IgD-negative memory B cell (primary cell): Measurements from ENCODE around the gene TRAPPC11. TPM values are rescaled to one million over a fixed set of nuclear protein-coding genes. Genes with fewer than 3 reads are reported as not detected.

Source experiments
- H3K27ac Mint-ChIP-seq, 3 donors: one replicate each; pipeline ENCODE4 v1.8.0; 2020 to 2022; ENCODE audit warnings: mild to moderate bottlenecking in 3 of 3, mixed read lengths in 3 of 3, moderate library complexity in 1 of 3
- H3K27me3 Mint-ChIP-seq: one replicate; pipeline ENCODE4 v1.8.0; 2021; ENCODE audit warnings: mixed read lengths
- H3K36me3 Mint-ChIP-seq: one replicate; pipeline ENCODE4 v1.8.0; 2020; ENCODE audit warnings: mild to moderate bottlenecking, mixed read lengths
- H3K4me1 Mint-ChIP-seq, 3 donors: one replicate each; pipeline ENCODE4 v1.8.0; 2020 to 2022; ENCODE audit warnings: mixed read lengths in 3 of 3, mild to moderate bottlenecking in 1 of 3
- H3K4me3 Mint-ChIP-seq, 4 donors: one replicate each; pipeline ENCODE4 v1.8.0; 2020 to 2022; ENCODE audit warnings: mild to moderate bottlenecking in 4 of 4, mixed read lengths in 4 of 4, moderate library complexity in 3 of 4
- H3K9me3 Mint-ChIP-seq, 3 donors: one replicate each; pipeline ENCODE4 v1.8.0; 2020 to 2021; ENCODE audit warnings: mixed read lengths in 3 of 3, mild to moderate bottlenecking in 1 of 3
- polyA plus RNA-seq: library from polyadenylated mRNA; unstranded; fragments of 300-500 nt; fragmentation: Illumina TruSeq; gene quantifications from one replicate; pipeline ENCODE4 v1.2.3, GENCODE V29; 2021

Gene TRAPPC11
- polyA plus RNA-seq, 1 donor from 2014 or later = 19.5 TPM

DNA sequence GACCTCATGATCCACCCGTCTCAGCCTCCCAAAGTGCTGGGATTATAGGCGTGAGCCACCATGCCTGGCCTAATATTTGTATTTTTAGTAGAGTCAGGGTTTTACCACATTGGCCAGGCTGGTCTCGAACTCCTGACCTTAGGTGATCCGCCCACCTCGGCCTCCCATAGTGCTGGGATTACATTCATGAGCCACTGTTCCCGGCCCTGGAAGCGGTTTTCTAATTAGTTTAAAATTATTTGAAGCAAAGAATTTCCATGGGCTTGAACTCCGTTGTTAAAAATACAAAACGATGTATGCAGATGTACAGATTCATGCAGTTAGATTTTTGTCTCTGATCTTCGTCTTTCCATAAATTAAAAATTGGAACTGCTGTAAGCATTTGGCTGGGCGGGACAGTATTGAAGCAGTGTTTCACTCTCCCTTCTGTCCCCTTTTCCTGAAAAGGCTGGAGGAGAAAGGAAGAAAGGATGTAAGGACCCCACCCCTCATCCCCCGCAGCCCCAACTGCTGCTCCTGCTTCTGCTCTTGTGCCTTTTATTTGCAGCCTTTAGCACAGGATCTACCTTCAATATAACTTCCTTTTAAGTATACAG, 12.0 kb downstream of the TRAPPC11 start:
- H3K36me3 Mint-ChIP-seq = no peaks in the 10 kb centered on the region
- peaks cover 0 to 5% (median 2%) of the 10 kb centered on the region in 3 donors for H3K4me1 Mint-ChIP-seq
- no peak overlapping the region for H3K27ac Mint-ChIP-seq
- H3K4me3 Mint-ChIP-seq = no peak overlapping the region
- no peaks in the 10 kb centered on the region for H3K9me3 Mint-ChIP-seq
- H3K27me3 Mint-ChIP-seq = no peaks in the 10 kb centered on the region

- Mint-ChIP-seq H3K27me3 (no peaks in the 10 kb centered on the region), H3K27ac (no peak overlapping the region), H3K9me3 (no peaks in the 10 kb centered on the region), H3K4me1 (peaks cover 0 to 5% (median 2%) of the 10 kb centered on the region in 3 donors), H3K36me3 (no peaks in the 10 kb centered on the region), H3K4me3 (no peak overlapping the region)
Measured at GRCh38 chr4:183674153-183674552, 15.1 kb downstream of the TRAPPC11 start.

DNA sequence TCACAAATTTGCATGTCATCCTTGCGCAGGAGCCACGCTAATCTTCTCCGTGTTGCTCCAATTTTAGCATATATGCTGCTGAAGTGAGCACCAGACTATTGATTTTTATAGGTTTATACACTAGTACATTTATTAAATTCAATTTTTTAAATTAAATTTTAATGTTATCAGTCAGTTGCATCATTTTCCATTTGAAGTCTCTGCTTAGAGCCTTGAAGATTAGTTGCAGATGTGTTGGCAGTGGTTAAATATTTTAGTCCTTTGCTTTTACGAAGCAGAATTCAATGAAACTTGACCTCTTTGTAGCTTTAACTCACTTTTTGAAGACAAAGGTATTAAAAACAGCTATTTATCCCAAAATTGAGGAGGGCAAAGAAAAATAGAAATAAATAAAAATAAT, 16.5 kb downstream of the TRAPPC11 start:
- H3K9me3 Mint-ChIP-seq = no peaks in the 10 kb centered on the region
- H3K4me3 Mint-ChIP-seq = no peak overlapping the region
- no peak overlapping the region for H3K27ac Mint-ChIP-seq
- H3K27me3 Mint-ChIP-seq = no peaks in the 10 kb centered on the region
- H3K4me1 Mint-ChIP-seq = peaks cover 0 to 5% (median 2%) of the 10 kb centered on the region in 3 donors
- no peaks in the 10 kb centered on the region for H3K36me3 Mint-ChIP-seq

DNA sequence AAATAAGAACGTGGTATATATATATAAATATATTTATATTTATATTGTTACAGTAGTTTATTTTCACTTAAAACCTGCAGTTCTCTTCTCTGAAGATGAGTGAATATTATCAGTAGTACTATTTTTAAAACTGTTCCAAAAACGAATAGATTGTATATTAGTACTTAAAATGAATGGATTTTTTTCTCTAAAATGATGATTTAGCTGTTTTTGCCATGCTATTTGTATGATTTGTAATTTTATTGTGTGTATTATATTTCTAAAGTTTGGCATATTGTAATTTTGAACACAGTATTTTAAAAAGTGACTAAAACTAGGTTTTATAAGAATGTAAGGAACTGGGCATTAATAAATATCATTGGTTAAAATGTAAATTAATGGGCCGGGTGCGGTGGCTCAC, 22.0 kb downstream of the TRAPPC11 start:
- no peaks in the 10 kb centered on the region for H3K36me3 Mint-ChIP-seq
- no peak overlapping the region for H3K27ac Mint-ChIP-seq

DNA sequence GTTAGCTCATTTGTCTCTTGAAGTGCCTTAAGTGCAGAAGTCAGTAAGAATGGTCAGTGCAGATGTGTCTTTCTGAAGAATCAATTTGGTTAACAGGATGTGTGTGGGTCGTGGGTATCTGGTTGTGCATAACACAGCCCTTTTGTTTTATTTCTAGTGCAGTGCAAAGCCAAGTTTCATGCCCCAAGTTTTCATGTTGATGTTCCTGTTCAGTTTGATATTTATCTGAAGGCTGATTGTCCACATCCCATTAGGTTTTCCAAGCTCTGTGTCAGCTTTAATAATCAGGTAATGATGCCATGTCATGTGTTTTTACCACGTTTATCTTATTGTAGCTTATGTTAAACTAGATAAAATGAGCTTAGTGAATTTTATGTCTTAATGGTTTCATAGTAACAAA, 27.4 kb downstream of the TRAPPC11 start:
- Mint-ChIP-seq H3K27me3 (no peaks in the 10 kb centered on the region), H3K27ac (no peak overlapping the region), H3K4me3 (no peak overlapping the region), H3K9me3 (no peaks in the 10 kb centered on the region), H3K36me3 (peaks cover 10% of the 10 kb centered on the region), H3K4me1 (no peaks in the 10 kb centered on the region)

More for the DNA sequence above, 22.0 kb downstream of the TRAPPC11 start:
- Mint-ChIP-seq H3K4me1 (no peaks in the 10 kb centered on the region), H3K27me3 (no peaks in the 10 kb centered on the region), H3K4me3 (no peak overlapping the region), H3K9me3 (no peaks in the 10 kb centered on the region)

DNA sequence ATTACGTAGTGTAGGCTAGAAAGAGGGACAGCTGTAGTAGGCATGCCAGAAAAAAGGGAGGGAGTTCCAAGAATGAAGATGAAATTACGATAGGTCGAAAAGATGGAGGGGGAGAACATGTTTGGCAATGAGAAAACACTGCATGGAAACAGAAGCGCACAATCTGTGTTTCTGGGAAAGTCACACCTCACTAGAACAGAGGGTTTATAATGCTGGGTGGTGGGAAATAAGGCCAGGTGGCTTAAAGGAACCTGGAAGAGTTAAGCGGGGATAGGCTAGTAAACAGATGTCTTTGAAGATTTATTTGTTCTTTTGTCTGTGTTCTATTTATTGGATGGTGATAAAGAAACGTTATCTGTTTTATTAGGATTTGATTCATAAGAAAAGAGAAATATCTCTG, 29.1 kb downstream of the TRAPPC11 start:
- Mint-ChIP-seq H3K36me3 (peaks cover 10% of the 10 kb centered on the region), H3K9me3 (no peaks in the 10 kb centered on the region), H3K4me3 (no peak overlapping the region), H3K4me1 (no peaks in the 10 kb centered on the region), H3K27me3 (no peaks in the 10 kb centered on the region), H3K27ac (no peak overlapping the region)

GRCh38 chr4:183691006-183691405, 31.9 kb downstream of the TRAPPC11 start:
- Mint-ChIP-seq H3K36me3 (peaks cover 10% of the 10 kb centered on the region), H3K27ac (no peak overlapping the region), H3K9me3 (no peaks in the 10 kb centered on the region), H3K4me3 (no peak overlapping the region), H3K4me1 (no peaks in the 10 kb centered on the region), H3K27me3 (no peaks in the 10 kb centered on the region)

- Mint-ChIP-seq H3K4me3 (no peak overlapping the region), H3K27ac (no peak overlapping the region), H3K9me3 (no peaks in the 10 kb centered on the region), H3K36me3 (peaks cover 10% of the 10 kb centered on the region), H3K27me3 (no peaks in the 10 kb centered on the region), H3K4me1 (no peaks in the 10 kb centered on the region)
Measured at GRCh38 chr4:183691897-183692296, 32.8 kb downstream of the TRAPPC11 start.

DNA sequence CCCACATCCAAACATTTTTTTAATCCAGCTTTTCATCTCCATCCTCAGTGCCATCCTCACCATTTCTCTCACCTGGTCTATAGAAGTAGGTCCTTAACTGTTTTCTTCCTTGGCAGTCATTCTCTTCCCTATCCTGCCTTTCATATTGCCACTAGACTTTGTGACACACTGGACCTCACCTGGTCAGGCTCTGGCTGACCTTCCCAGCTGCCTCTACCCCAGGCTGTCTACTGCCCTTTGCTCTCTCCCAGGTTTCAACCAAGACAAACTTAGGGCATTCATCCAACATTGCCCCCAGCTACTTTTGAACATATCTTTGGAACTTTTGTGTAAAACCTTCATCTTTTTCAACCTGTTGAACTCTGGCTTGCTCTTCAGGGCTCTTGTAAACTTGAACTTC, 39.8 kb downstream of the TRAPPC11 start:
- Mint-ChIP-seq H3K9me3 (peaks cover 0 to 3% (median 0%) of the 10 kb centered on the region in 3 donors), H3K4me3 (no peak overlapping the region), H3K4me1 (peaks cover 0 to 2% (median 0%) of the 10 kb centered on the region in 3 donors), H3K36me3 (peaks cover 21% of the 10 kb centered on the region), H3K27me3 (no peaks in the 10 kb centered on the region), H3K27ac (no peak overlapping the region)

DNA sequence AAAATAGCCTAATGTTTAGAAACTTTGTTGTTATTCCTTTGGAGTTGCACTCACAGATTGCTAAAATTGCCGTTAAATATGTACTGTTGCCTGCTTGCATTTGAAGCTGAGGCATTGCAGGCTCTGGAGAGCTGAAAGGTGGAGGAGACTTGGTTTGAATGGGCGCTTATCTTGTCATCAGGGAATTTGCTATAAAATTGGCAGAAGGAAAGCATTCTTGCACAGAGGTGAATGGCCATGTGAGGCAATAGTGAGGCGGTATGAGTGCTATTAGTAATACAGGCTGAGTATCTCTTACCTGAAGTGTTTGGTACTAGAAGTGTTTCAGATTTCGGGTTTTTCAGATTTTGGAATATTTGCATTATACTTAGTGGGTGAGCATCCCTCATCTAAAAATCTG, 41.3 kb downstream of the TRAPPC11 start:
- peaks cover 0 to 3% (median 0%) of the 10 kb centered on the region in 3 donors for H3K9me3 Mint-ChIP-seq

GRCh38 chr4:183702492-183702891, 43.4 kb downstream of the TRAPPC11 start:
- Mint-ChIP-seq H3K36me3 (peaks cover 19% of the 10 kb centered on the region), H3K27me3 (no peaks in the 10 kb centered on the region), H3K4me1 (peaks cover 0 to 2% (median 0%) of the 10 kb centered on the region in 3 donors), H3K27ac (no peak overlapping the region), H3K4me3 (no peak overlapping the region), H3K9me3 (peaks cover 0 to 3% (median 0%) of the 10 kb centered on the region in 3 donors)

More for the DNA sequence above, 41.3 kb downstream of the TRAPPC11 start:
- no peaks in the 10 kb centered on the region for H3K27me3 Mint-ChIP-seq
- peaks cover 21% of the 10 kb centered on the region for H3K36me3 Mint-ChIP-seq
- H3K4me3 Mint-ChIP-seq = no peak overlapping the region
- no peak overlapping the region for H3K27ac Mint-ChIP-seq
- H3K4me1 Mint-ChIP-seq = peaks cover 0 to 2% (median 0%) of the 10 kb centered on the region in 3 donors

DNA sequence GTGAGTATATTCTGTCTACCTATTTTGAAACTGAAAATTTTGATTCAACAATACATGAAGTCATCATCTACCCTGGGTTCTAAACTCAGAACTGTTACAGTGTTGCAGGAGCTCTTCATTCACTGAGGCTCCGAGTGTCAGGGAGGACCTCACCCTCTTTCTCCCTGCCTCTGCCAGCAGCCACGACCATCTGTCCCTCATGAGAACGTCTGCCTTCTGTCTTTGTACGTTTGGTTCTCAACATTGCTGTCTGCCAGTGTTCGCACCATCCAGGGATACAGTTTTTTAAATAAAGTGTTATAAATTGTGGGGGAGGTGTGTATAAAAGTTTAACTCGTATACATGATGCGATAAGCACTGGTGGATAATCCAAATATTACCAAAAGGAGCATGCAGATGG, 55.5 kb downstream of the TRAPPC11 start:
- Mint-ChIP-seq H3K9me3 (no peaks in the 10 kb centered on the region), H3K4me3 (no peak overlapping the region), H3K4me1 (no peaks in the 10 kb centered on the region), H3K27me3 (no peaks in the 10 kb centered on the region), H3K36me3 (peaks cover 5% of the 10 kb centered on the region), H3K27ac (no peak overlapping the region)

- Mint-ChIP-seq H3K4me1 (peaks cover 1 to 2% (median 2%) of the 10 kb centered on the region in 3 donors), H3K27ac (no peak overlapping the region), H3K4me3 (no peak overlapping the region), H3K36me3 (peaks cover 2% of the 10 kb centered on the region), H3K27me3 (no peaks in the 10 kb centered on the region), H3K9me3 (peaks cover 0 to 1% (median 0%) of the 10 kb centered on the region in 3 donors)
Measured at GRCh38 chr4:183716302-183716701, 57.2 kb downstream of the TRAPPC11 start.

DNA sequence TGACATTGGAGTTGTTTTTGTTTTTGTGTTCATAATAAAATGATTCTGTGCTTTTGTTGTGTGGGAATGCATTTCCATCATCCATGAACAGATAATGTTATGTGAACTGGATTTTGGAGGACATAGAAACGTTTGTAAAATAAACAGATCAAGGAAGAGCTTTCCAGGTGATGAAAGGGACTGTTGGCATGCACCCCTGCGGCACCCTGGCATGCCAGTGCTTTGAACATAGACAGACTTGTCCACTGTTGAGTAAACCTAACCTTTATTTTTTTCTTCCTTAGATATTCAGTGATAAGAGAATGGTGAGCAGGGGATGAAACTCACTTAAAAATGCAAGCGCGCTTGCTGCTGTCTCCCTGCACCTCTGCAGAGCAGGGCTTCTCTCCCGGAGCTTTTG, 59.8 kb downstream of the TRAPPC11 start:
- peaks cover 0 to 3% (median 0%) of the 10 kb centered on the region in 3 donors for H3K9me3 Mint-ChIP-seq
- no peaks in the 10 kb centered on the region for H3K36me3 Mint-ChIP-seq

GRCh38 chr4:183721207-183722081, 62.4 kb downstream of the TRAPPC11 start:
- H3K27ac Mint-ChIP-seq = peak overlapping the region; percentile 74 to 85 (median 77)
- H3K9me3 Mint-ChIP-seq = peaks cover 0 to 3% (median 0%) of the 10 kb centered on the region in 3 donors
- H3K27me3 Mint-ChIP-seq = peaks cover 2% of the 10 kb centered on the region
- H3K36me3 Mint-ChIP-seq = no peaks in the 10 kb centered on the region
- H3K4me1 Mint-ChIP-seq = peaks cover 12 to 15% (median 13%) of the 10 kb centered on the region in 3 donors
- peak overlapping the region; percentile 80 to 86 (median 84) for H3K4me3 Mint-ChIP-seq

More for the DNA sequence above, 59.8 kb downstream of the TRAPPC11 start:
- Mint-ChIP-seq H3K27me3 (peaks cover 2% of the 10 kb centered on the region), H3K27ac (peak overlapping the region in 1 of 3 donors; percentile 20), H3K4me1 (peaks cover 11 to 13% (median 12%) of the 10 kb centered on the region in 3 donors), H3K4me3 (no peak overlapping the region)
